Activated naive CD8-positive, alpha-beta T cell treated with anti-CD3 and anti-CD28 coated beads, Interleukin-2, amount 50 U/mL, for 24 hours (primary cell): ENCODE data around the gene ARHGEF4.

Experiments
- ATAC-seq: fragments of 150-1000 bp; cut with Tn5 transposase; one replicate; pipeline ENCODE4 v1.10.0; 2021
- DNase-seq: peaks from one replicate; pipeline ENCODE4 v3.0.0; 2021
- H3K27ac Mint-ChIP-seq: one replicate; pipeline ENCODE4 v1.8.0; 2021; ENCODE audit warnings: mild to moderate bottlenecking, mixed read lengths
- H3K27me3 Mint-ChIP-seq: one replicate; pipeline ENCODE4 v1.8.0; 2021; ENCODE audit warnings: mixed read lengths
- H3K36me3 Mint-ChIP-seq: one replicate; pipeline ENCODE4 v1.8.0; 2021; ENCODE audit warnings: low read depth, mixed read lengths
- H3K4me1 Mint-ChIP-seq: one replicate; pipeline ENCODE4 v1.8.0; 2021; ENCODE audit warnings: mixed read lengths
- H3K4me3 Mint-ChIP-seq: one replicate; pipeline ENCODE4 v1.8.0; 2021; ENCODE audit warnings: mild to moderate bottlenecking, moderate library complexity, mixed read lengths
- H3K9me3 Mint-ChIP-seq: one replicate; pipeline ENCODE4 v1.8.0; 2021; ENCODE audit warnings: mixed read lengths

The ARHGEF4 gene

GRCh38 chr2:130872741-130873125, 36.0 kb downstream of the ARHGEF4 start:
- H3K9me3 Mint-ChIP-seq = no peaks in the 10 kb centered on the region

GRCh38 chr2:130873700-130874346, 37.1 kb downstream of the ARHGEF4 start:
- H3K9me3 Mint-ChIP-seq = no peaks in the 10 kb centered on the region
- H3K27ac Mint-ChIP-seq = no peak overlapping the region
- no peaks in the 10 kb centered on the region for H3K36me3 Mint-ChIP-seq
- ATAC-seq = peak; percentile 72
- H3K4me1 Mint-ChIP-seq = peaks cover 8% of the 10 kb centered on the region
- peak; percentile 76 for DNase-seq
- no peak overlapping the region for H3K4me3 Mint-ChIP-seq
- H3K27me3 Mint-ChIP-seq = peaks cover 14% of the 10 kb centered on the region

More at GRCh38 chr2:130872741-130873125, 36.0 kb downstream of the ARHGEF4 start:
- ATAC-seq = no peak
- H3K4me3 Mint-ChIP-seq = no peak overlapping the region
- no peak for DNase-seq
- H3K27ac Mint-ChIP-seq = no peak overlapping the region
- peaks cover 13% of the 10 kb centered on the region for H3K27me3 Mint-ChIP-seq
- H3K36me3 Mint-ChIP-seq = no peaks in the 10 kb centered on the region
- H3K4me1 Mint-ChIP-seq = peaks cover 8% of the 10 kb centered on the region

GRCh38 chr2:130874512-130874911, 37.8 kb downstream of the ARHGEF4 start:
- no peak overlapping the region for H3K4me3 Mint-ChIP-seq
- no peaks in the 10 kb centered on the region for H3K9me3 Mint-ChIP-seq
- peaks cover 13% of the 10 kb centered on the region for H3K27me3 Mint-ChIP-seq
- H3K27ac Mint-ChIP-seq = no peak overlapping the region
- ATAC-seq (no peak), DNase-seq (no peak)
- H3K4me1 Mint-ChIP-seq = peaks cover 8% of the 10 kb centered on the region
- no peaks in the 10 kb centered on the region for H3K36me3 Mint-ChIP-seq

GRCh38 chr2:130875935-130876334, 39.2 kb downstream of the ARHGEF4 start:
- no peak overlapping the region for H3K27ac Mint-ChIP-seq
- peaks cover 8% of the 10 kb centered on the region for H3K4me1 Mint-ChIP-seq
- H3K36me3 Mint-ChIP-seq = no peaks in the 10 kb centered on the region
- H3K4me3 Mint-ChIP-seq = no peak overlapping the region
- no peaks in the 10 kb centered on the region for H3K9me3 Mint-ChIP-seq
- no peak for DNase-seq
- ATAC-seq = no peak
- H3K27me3 Mint-ChIP-seq = peaks cover 16% of the 10 kb centered on the region

- Mint-ChIP-seq H3K4me1 (peaks cover 8% of the 10 kb centered on the region), H3K27me3 (peaks cover 22% of the 10 kb centered on the region), H3K27ac (no peak overlapping the region), H3K36me3 (no peaks in the 10 kb centered on the region), H3K4me3 (no peak overlapping the region), H3K9me3 (no peaks in the 10 kb centered on the region)
- no peak for DNase-seq
- no peak for ATAC-seq
Measured at GRCh38 chr2:130877258-130877657, 40.5 kb downstream of the ARHGEF4 start.

- H3K9me3 Mint-ChIP-seq = no peaks in the 10 kb centered on the region
- ATAC-seq (no peak), DNase-seq (no peak)
- no peak overlapping the region for H3K4me3 Mint-ChIP-seq
- no peak overlapping the region for H3K27ac Mint-ChIP-seq
- H3K4me1 Mint-ChIP-seq = peaks cover 8% of the 10 kb centered on the region
- no peaks in the 10 kb centered on the region for H3K36me3 Mint-ChIP-seq
- H3K27me3 Mint-ChIP-seq = peaks cover 24% of the 10 kb centered on the region
Measured at GRCh38 chr2:130878316-130878715, 41.6 kb downstream of the ARHGEF4 start.

GRCh38 chr2:130878933-130879332, 42.2 kb downstream of the ARHGEF4 start:
- Mint-ChIP-seq H3K36me3 (no peaks in the 10 kb centered on the region), H3K27me3 (peaks cover 24% of the 10 kb centered on the region), H3K27ac (no peak overlapping the region), H3K4me3 (no peak overlapping the region), H3K4me1 (peaks cover 6% of the 10 kb centered on the region), H3K9me3 (no peaks in the 10 kb centered on the region)
- DNase-seq (no peak), ATAC-seq (no peak)

- Mint-ChIP-seq H3K36me3 (no peaks in the 10 kb centered on the region), H3K27ac (no peak overlapping the region), H3K27me3 (peaks cover 13% of the 10 kb centered on the region), H3K9me3 (no peaks in the 10 kb centered on the region), H3K4me3 (no peak overlapping the region), H3K4me1 (no peaks in the 10 kb centered on the region)
- no peak for ATAC-seq
- DNase-seq = no peak
Measured at GRCh38 chr2:130882111-130882690, 45.5 kb downstream of the ARHGEF4 start.

GRCh38 chr2:130882991-130883390, 46.3 kb downstream of the ARHGEF4 start:
- Mint-ChIP-seq H3K27me3 (peaks cover 13% of the 10 kb centered on the region), H3K9me3 (no peaks in the 10 kb centered on the region), H3K4me1 (no peaks in the 10 kb centered on the region), H3K36me3 (no peaks in the 10 kb centered on the region), H3K4me3 (no peak overlapping the region), H3K27ac (no peak overlapping the region)
- ATAC-seq (no peak), DNase-seq (no peak)

GRCh38 chr2:130883496-130883895, 46.8 kb downstream of the ARHGEF4 start:
- Mint-ChIP-seq H3K36me3 (no peaks in the 10 kb centered on the region), H3K4me3 (no peak overlapping the region), H3K9me3 (no peaks in the 10 kb centered on the region), H3K27me3 (peaks cover 13% of the 10 kb centered on the region), H3K4me1 (no peaks in the 10 kb centered on the region), H3K27ac (no peak overlapping the region)
- ATAC-seq (no peak), DNase-seq (no peak)

- no peak overlapping the region for H3K4me3 Mint-ChIP-seq
- DNase-seq = no peak
- no peak overlapping the region for H3K27ac Mint-ChIP-seq
- H3K36me3 Mint-ChIP-seq = no peaks in the 10 kb centered on the region
- ATAC-seq = no peak
- no peaks in the 10 kb centered on the region for H3K4me1 Mint-ChIP-seq
- peaks cover 11% of the 10 kb centered on the region for H3K27me3 Mint-ChIP-seq
- no peaks in the 10 kb centered on the region for H3K9me3 Mint-ChIP-seq
Measured at GRCh38 chr2:130884013-130884412, 47.3 kb downstream of the ARHGEF4 start.

- Mint-ChIP-seq H3K4me1 (no peaks in the 10 kb centered on the region), H3K27ac (no peak overlapping the region), H3K4me3 (no peak overlapping the region), H3K27me3 (peaks cover 15% of the 10 kb centered on the region), H3K36me3 (no peaks in the 10 kb centered on the region), H3K9me3 (no peaks in the 10 kb centered on the region)
- no peak for DNase-seq
- no peak for ATAC-seq
Measured at GRCh38 chr2:130884503-130884902, 47.8 kb downstream of the ARHGEF4 start.

GRCh38 chr2:130887643-130888042, 50.9 kb downstream of the ARHGEF4 start:
- peaks cover 8% of the 10 kb centered on the region for H3K27me3 Mint-ChIP-seq

GRCh38 chr2:130890941-130891669, 54.4 kb downstream of the ARHGEF4 start:
- no peak for DNase-seq
- peaks cover 13% of the 10 kb centered on the region for H3K27me3 Mint-ChIP-seq
- H3K36me3 Mint-ChIP-seq = no peaks in the 10 kb centered on the region
- no peaks in the 10 kb centered on the region for H3K4me1 Mint-ChIP-seq
- H3K4me3 Mint-ChIP-seq = no peak overlapping the region
- H3K27ac Mint-ChIP-seq = no peak overlapping the region
- ATAC-seq = no peak
- H3K9me3 Mint-ChIP-seq = peaks cover 5% of the 10 kb centered on the region

More at GRCh38 chr2:130887643-130888042, 50.9 kb downstream of the ARHGEF4 start:
- ATAC-seq (no peak), DNase-seq (no peak)
- H3K4me1 Mint-ChIP-seq = no peaks in the 10 kb centered on the region
- no peak overlapping the region for H3K27ac Mint-ChIP-seq
- peaks cover 5% of the 10 kb centered on the region for H3K9me3 Mint-ChIP-seq
- H3K4me3 Mint-ChIP-seq = no peak overlapping the region
- H3K36me3 Mint-ChIP-seq = no peaks in the 10 kb centered on the region

- H3K4me3 Mint-ChIP-seq = no peak overlapping the region
- peaks cover 5% of the 10 kb centered on the region for H3K9me3 Mint-ChIP-seq
- no peak for DNase-seq
- H3K27me3 Mint-ChIP-seq = peaks cover 13% of the 10 kb centered on the region
- H3K27ac Mint-ChIP-seq = no peak overlapping the region
- H3K36me3 Mint-ChIP-seq = no peaks in the 10 kb centered on the region
- H3K4me1 Mint-ChIP-seq = no peaks in the 10 kb centered on the region
- no peak for ATAC-seq
Measured at GRCh38 chr2:130891966-130892365, 55.3 kb downstream of the ARHGEF4 start.
